HepG2 (cell line): ENCODE results near the gene CLMP.
"Not testable (repeated sequence)": the region's sequence is repeated elsewhere in the genome, so short reads cannot be mapped to it uniquely, and the experiment has no call there.

Experiments used
- ATF7-NPFF ChIP-seq: sonication (generic); formaldehyde crosslinking; IDR thresholded peaks from 2 replicates; pipeline ENCODE4 v1.8.1; 2023; ENCODE audit warnings: mild to moderate bottlenecking, low read depth, missing genetic modification reagents, moderate library complexity
- BCL6 ChIP-seq: IDR thresholded peaks from 2 replicates; pipeline ENCODE4 v1.6.1; 2016; ENCODE audit warnings: missing genetic modification reagents, missing compliant biosample characterization
- CBX5 ChIP-seq: sonication (generic); formaldehyde crosslinking; IDR thresholded peaks from 2 replicates; pipeline ENCODE4 v1.4.0; 2020; ENCODE audit warnings: missing genetic modification reagents, borderline replicate concordance
- FOXP1 ChIP-seq, 2 experiments: fragments of 450-650 bp in 1 of 2; IDR thresholded peaks; 2 replicates each; pipeline ENCODE4 v1.6.1; 2017 to 2018; ENCODE audit warnings: antibody characterized with exemption in 1 of 2
- GLI4 ChIP-seq: sonication (generic); formaldehyde crosslinking; IDR thresholded peaks from 2 replicates; pipeline ENCODE4 v1.5.1; 2020; ENCODE audit warnings: missing genetic modification reagents, mild to moderate bottlenecking, moderate library complexity, borderline replicate concordance
- KDM4B ChIP-seq: sonication (generic); formaldehyde crosslinking; IDR thresholded peaks from 2 replicates; pipeline ENCODE4 v1.4.0; 2020; ENCODE audit warnings: missing genetic modification reagents
- KDM5A ChIP-seq: fragments of 200-600 bp; sonication (generic); IDR thresholded peaks from 2 replicates; pipeline ENCODE4 v1.7.0; 2018; ENCODE audit warnings: antibody characterized with exemption, mild to moderate bottlenecking, low read length, borderline replicate concordance
- MXI1 ChIP-seq: IDR thresholded peaks from 3 replicates; pipeline ENCODE4 v1.6.1; 2012; ENCODE audit warnings: low read depth, low read length, inconsistent platforms, borderline replicate concordance
- POLR2A ChIP-seq, 2 experiments: IDR thresholded peaks; 2 replicates each; pipeline ENCODE4 v1.6.1; 2011; ENCODE audit warnings: low read depth in 2 of 2, low read length in 2 of 2, mild to moderate bottlenecking in 1 of 2, moderate library complexity in 1 of 2; ENCODE audit not compliant: insufficient read depth in 1 of 2
- THRA ChIP-seq: sonication (generic); formaldehyde crosslinking; IDR thresholded peaks from 2 replicates; pipeline ENCODE4 v1.4.0; 2020; ENCODE audit warnings: missing genetic modification reagents, borderline replicate concordance
- ZNF589 ChIP-seq: sonication (generic); formaldehyde crosslinking; conservative IDR thresholded peaks from 2 replicates; pipeline ENCODE4 v1.8.0; 2022; ENCODE audit warnings: mild to moderate bottlenecking, moderate library complexity, missing genetic modification reagents
- ZZZ3 ChIP-seq: sonication (generic); formaldehyde crosslinking; IDR thresholded peaks from 2 replicates; pipeline ENCODE4 v1.4.0; 2020; ENCODE audit warnings: missing genetic modification reagents, mild to moderate bottlenecking, borderline replicate concordance

- not testable (repeated sequence) for TF ChIP-seq FOXP1 (IDR thresholded peaks at IDR 0.05); FOXP1 (CRISPR knock-in tag; IDR thresholded peaks at IDR 0.05); ZZZ3 (CRISPR knock-in tag); ATF7-NPFF (CRISPR knock-in tag); ZNF589; BCL6 (CRISPR knock-in tag); KDM4B (CRISPR knock-in tag); CBX5; THRA (CRISPR knock-in tag); GLI4; MXI1; KDM5A
- TF ChIP-seq POLR2A (IDR thresholded peaks at IDR 0.05; ENCODE audit: insufficient read depth in 1 of 2, low read depth in 2 of 2, low read length in 2 of 2), result peak in 1 of 2 experiments; percentile 39; a peak in 2 of 4 replicates
Measured at GRCh38 chr11:123059041-123059920, 135.8 kb downstream of the CLMP start.
